HG03025 (cell line): ENCODE data around the gene TAF1A.
A peak's percentile ranks its signal among the peaks of the same experiment; 100 is the strongest.
"Not testable (repeated sequence)": the region's sequence is repeated elsewhere in the genome, so short reads cannot be mapped to it uniquely, and the experiment has no call there.

Experiments used
- ATAC-seq: cut with Tn5 transposase; IDR thresholded peaks from one replicate; pipeline ENCODE4 v1.9.1; 2021; ENCODE audit warnings: mild to moderate bottlenecking, moderate library complexity; ENCODE audit not compliant: unreplicated experiment, low FRiP score

TAF1A gene

GRCh38 chr1:222589462-222590302 lies at the start of gene TAF1A:
Gene TAF1A, minus strand, starts transcription at chr1:222589933.
- peak; percentile 99 for ATAC-seq

GRCh38 chr1:222634180-222635013 lies 44.7 kb upstream of the TAF1A start:
- no peak for ATAC-seq

- no peak for ATAC-seq
Observed at GRCh38 chr1:222632749-222633148, 43.0 kb upstream of the TAF1A start.

- ATAC-seq, result no peak
Observed at GRCh38 chr1:222631611-222632208, 42.0 kb upstream of the TAF1A start.

- ATAC-seq, result no peak
Observed at GRCh38 chr1:222629921-222630535, 40.3 kb upstream of the TAF1A start.

- ATAC-seq, result no peak
Observed at GRCh38 chr1:222627232-222627631, 37.5 kb upstream of the TAF1A start.

GRCh38 chr1:222624214-222624613 lies 34.5 kb upstream of the TAF1A start:
- ATAC-seq, result no peak

GRCh38 chr1:222623458-222623857 lies 33.7 kb upstream of the TAF1A start:
- ATAC-seq, result no peak

- ATAC-seq, result no peak
Observed at GRCh38 chr1:222622765-222623164, 33.0 kb upstream of the TAF1A start.

GRCh38 chr1:222620566-222620965 lies 30.8 kb upstream of the TAF1A start:
- peak; percentile 27 for ATAC-seq

- no peak for ATAC-seq
Observed at GRCh38 chr1:222618880-222619596, 29.3 kb upstream of the TAF1A start.

- ATAC-seq, result peak; percentile 55
Observed at GRCh38 chr1:222618001-222618879, 28.5 kb upstream of the TAF1A start, which contains the start of gene MIA3. Gene MIA3, plus strand, starts transcription at chr1:222618097. Its CDS starts 14 bp downstream, at chr1:222618111.

- peak; percentile 84 for ATAC-seq
Observed at GRCh38 chr1:222617367-222617951, 27.7 kb upstream of the TAF1A start.

GRCh38 chr1:222616525-222616924 lies 26.8 kb upstream of the TAF1A start:
- no peak for ATAC-seq

GRCh38 chr1:222613627-222614026 lies 23.9 kb upstream of the TAF1A start:
- ATAC-seq, result no peak

- ATAC-seq, result no peak
Observed at GRCh38 chr1:222610728-222611127, 21.0 kb upstream of the TAF1A start.

GRCh38 chr1:222609111-222609510 lies 19.4 kb upstream of the TAF1A start:
- not testable (repeated sequence) for ATAC-seq

GRCh38 chr1:222606757-222607156 lies 17.0 kb upstream of the TAF1A start:
- no peak for ATAC-seq

- ATAC-seq, result no peak
Observed at GRCh38 chr1:222601257-222601656, 11.5 kb upstream of the TAF1A start.
